Thoracic aorta (tissue), 2 donors: ENCODE data around the gene PTGFRN. TPM values are rescaled to one million over a fixed set of nuclear protein-coding genes. Genes with fewer than 3 reads are reported as not detected.

Source experiments
- ATAC-seq: fragments of 150-250 bp; one replicate; pipeline ENCODE4 v1.8.0; 2017; ENCODE audit warnings: low read depth; ENCODE audit not compliant: insufficient number of reproducible peaks, low FRiP score
- DNase-seq: peaks from one replicate; pipeline ENCODE4 v3.0.0-alpha.2; 2020; ENCODE audit warnings: low spot score
- H3K27ac ChIP-seq, 2 donors: fragments of 200-600 bp; sonication (generic); 1 replicate in 1 of 2; 2 replicates in 1 of 2; pipeline ENCODE4 v1.5.1; 2016; ENCODE audit warnings: mild to moderate bottlenecking in 2 of 2, moderate library complexity in 2 of 2
- H3K27me3 ChIP-seq: fragments of 200-600 bp; sonication (generic); replicated peaks from 2 replicates; pipeline ENCODE4 v1.6.0; 2016; ENCODE audit warnings: mild to moderate bottlenecking; ENCODE audit not compliant: insufficient read depth
- H3K36me3 ChIP-seq: fragments of 200-600 bp; sonication (generic); one replicate; pipeline ENCODE4 v1.5.1; 2016
- H3K4me1 ChIP-seq, 2 donors: fragments of 200-600 bp; sonication (generic); 1 replicate in 1 of 2; 2 replicates in 1 of 2; pipeline versions ENCODE4 v1.5.1 to v1.6.0; 2016; ENCODE audit warnings: low read depth in 2 of 2, mild to moderate bottlenecking in 1 of 2; ENCODE audit not compliant: control insufficient read depth in 1 of 2
- H3K4me3 ChIP-seq: fragments of 200-600 bp; sonication (generic); 2 replicates; pipeline ENCODE4 v1.5.1; 2016; ENCODE audit warnings: mild to moderate bottlenecking
- H3K9me3 ChIP-seq: fragments of 200-600 bp; sonication (generic); 2 replicates; pipeline ENCODE4 v1.5.1; 2016
- CTCF ChIP-seq: fragments of 200-600 bp; sonication (generic); IDR thresholded peaks from one replicate; pipeline ENCODE4 v1.5.1; 2019; ENCODE audit warnings: antibody characterized with exemption
- total RNA-seq, 2 donors: library from RNA; depleted of rRNA; stranded (reverse); fragments of >200 nt; gene quantifications; one replicate each; pipeline versions ENCODE4 v1.1.0 to v1.2.3, GENCODE V29; 2016

The PTGFRN gene
- total RNA-seq, 2 donors from 2014 or later = 24.5 to 32.7 TPM

- ATAC-seq = no peak
- no peak overlapping the region for H3K4me3 ChIP-seq
- no peak for TF ChIP-seq CTCF
Observed at GRCh38 chr1:117009132-117009531, 99.4 kb downstream of the PTGFRN start.

GRCh38 chr1:117010310-117010969 is 100.7 kb downstream of the PTGFRN start:
- Histone ChIP-seq H3K36me3 (no peaks in the 10 kb centered on the region), H3K27me3 (no peaks in the 10 kb centered on the region), H3K9me3 (no peaks in the 10 kb centered on the region), H3K27ac (no peak overlapping the region), H3K4me3 (no peak overlapping the region), H3K4me1 (no peaks in the 10 kb centered on the region)
- ATAC-seq (no peak), DNase-seq (no peak)
- TF ChIP-seq CTCF = no peak

More at GRCh38 chr1:117009132-117009531, 99.4 kb downstream of the PTGFRN start:
- Histone ChIP-seq H3K27me3 (no peaks in the 10 kb centered on the region), H3K27ac (no peak overlapping the region), H3K4me1 (no peaks in the 10 kb centered on the region), H3K36me3 (no peaks in the 10 kb centered on the region), H3K9me3 (no peaks in the 10 kb centered on the region)
- DNase-seq = no peak

- H3K27me3 ChIP-seq = no peaks in the 10 kb centered on the region
- DNase-seq (no peak), ATAC-seq (no peak)
- no peaks in the 10 kb centered on the region for H3K4me1 ChIP-seq
- H3K36me3 ChIP-seq = no peaks in the 10 kb centered on the region
- no peak overlapping the region for H3K4me3 ChIP-seq
- no peak for TF ChIP-seq CTCF
- H3K9me3 ChIP-seq = no peaks in the 10 kb centered on the region
- no peak overlapping the region for H3K27ac ChIP-seq
Observed at GRCh38 chr1:117011334-117011733, 101.6 kb downstream of the PTGFRN start.

- no peaks in the 10 kb centered on the region for H3K36me3 ChIP-seq
- ATAC-seq (no peak), DNase-seq (no peak)
- H3K27ac ChIP-seq = no peak overlapping the region
- H3K9me3 ChIP-seq = no peaks in the 10 kb centered on the region
- TF ChIP-seq CTCF = no peak
- no peaks in the 10 kb centered on the region for H3K4me1 ChIP-seq
- no peaks in the 10 kb centered on the region for H3K27me3 ChIP-seq
- H3K4me3 ChIP-seq = no peak overlapping the region
Observed at GRCh38 chr1:117013309-117013858, 103.7 kb downstream of the PTGFRN start.

- Histone ChIP-seq H3K27ac (no peak overlapping the region), H3K27me3 (no peaks in the 10 kb centered on the region), H3K4me1 (no peaks in the 10 kb centered on the region), H3K9me3 (no peaks in the 10 kb centered on the region), H3K36me3 (no peaks in the 10 kb centered on the region), H3K4me3 (no peak overlapping the region)
- no peak for ATAC-seq
- DNase-seq = no peak
- TF ChIP-seq CTCF = no peak
Observed at GRCh38 chr1:117014209-117014608, 104.5 kb downstream of the PTGFRN start.
